GM12873 (cell line): ENCODE data around the gene MOGAT1.

ENCODE experiments used
- TF ChIP-seq, protein P1 (sequence below): IDR thresholded peaks from 2 replicates; pipeline ENCODE4 v1.5.1; 2012; ENCODE audit warnings: low read depth, mild to moderate bottlenecking, moderate library complexity, low read length, control low read depth; ENCODE audit not compliant: insufficient read depth; ENCODE audit errors: missing control alignments

MOGAT1 gene

DNA sequence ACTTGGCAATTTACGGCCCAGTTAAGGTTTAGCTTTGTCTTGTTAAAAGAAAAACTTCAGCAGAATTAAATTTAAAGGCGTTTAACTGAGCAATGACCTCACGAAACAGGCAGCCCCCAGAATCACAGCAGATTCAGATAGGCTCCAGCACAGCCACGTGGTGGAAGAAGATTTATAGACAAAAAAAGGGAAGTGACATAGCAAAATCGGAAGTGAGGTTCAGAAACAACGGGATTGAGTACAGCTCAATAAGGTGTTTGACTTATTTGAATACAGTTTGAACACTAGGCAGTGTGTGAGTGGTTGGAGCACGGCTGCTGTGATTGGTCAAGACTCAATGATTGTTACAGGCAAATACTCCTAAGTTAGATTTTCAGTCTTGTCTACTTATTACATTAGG, 79.8 kb downstream of the MOGAT1 start:
- TF ChIP-seq, protein P1, sequence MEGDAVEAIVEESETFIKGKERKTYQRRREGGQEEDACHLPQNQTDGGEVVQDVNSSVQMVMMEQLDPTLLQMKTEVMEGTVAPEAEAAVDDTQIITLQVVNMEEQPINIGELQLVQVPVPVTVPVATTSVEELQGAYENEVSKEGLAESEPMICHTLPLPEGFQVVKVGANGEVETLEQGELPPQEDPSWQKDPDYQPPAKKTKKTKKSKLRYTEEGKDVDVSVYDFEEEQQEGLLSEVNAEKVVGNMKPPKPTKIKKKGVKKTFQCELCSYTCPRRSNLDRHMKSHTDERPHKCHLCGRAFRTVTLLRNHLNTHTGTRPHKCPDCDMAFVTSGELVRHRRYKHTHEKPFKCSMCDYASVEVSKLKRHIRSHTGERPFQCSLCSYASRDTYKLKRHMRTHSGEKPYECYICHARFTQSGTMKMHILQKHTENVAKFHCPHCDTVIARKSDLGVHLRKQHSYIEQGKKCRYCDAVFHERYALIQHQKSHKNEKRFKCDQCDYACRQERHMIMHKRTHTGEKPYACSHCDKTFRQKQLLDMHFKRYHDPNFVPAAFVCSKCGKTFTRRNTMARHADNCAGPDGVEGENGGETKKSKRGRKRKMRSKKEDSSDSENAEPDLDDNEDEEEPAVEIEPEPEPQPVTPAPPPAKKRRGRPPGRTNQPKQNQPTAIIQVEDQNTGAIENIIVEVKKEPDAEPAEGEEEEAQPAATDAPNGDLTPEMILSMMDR = no peak

DNA sequence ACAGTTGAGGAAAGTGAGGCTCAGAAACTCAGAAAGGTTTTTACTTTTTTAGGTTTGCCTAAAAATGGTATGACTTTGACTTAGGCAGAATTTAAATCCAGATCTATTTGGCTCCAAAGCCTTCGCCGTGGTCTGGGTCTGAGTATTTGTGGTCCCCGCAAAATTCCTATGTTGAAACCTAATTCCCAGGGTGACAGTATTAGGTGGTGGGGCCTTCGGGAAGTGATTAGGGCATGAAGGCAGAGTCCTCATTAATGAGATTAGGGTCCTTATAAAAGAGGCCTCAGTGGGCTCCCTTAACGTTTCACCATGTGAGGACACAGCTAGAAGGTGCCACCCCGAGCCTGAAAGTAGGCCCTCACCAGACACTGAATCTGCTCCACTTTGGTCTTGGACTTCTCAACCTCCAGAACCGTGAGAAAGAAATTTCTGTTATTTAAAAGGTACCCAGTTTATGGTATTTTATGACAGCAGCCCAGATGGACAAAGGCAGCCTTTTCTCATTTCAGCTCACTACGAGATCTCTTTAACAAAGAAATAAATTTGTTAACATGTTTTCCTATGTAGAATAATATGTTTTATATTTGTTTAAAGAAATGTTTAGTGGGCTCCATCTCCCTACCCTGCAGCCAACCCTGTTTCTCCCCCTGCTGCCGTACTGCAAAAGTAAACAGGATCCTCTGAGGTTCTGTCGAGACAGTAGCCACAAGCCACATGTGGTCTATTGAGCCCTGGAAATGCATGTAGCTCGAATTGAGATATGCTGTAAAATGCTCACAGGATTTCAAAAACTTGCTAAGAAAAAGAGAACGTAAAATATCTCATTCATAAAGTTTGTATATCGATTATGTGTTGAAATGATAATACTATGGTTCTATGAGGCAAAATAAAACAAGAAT, 80.6 kb downstream of the MOGAT1 start:
- TF ChIP-seq, protein P1 = no peak

DNA sequence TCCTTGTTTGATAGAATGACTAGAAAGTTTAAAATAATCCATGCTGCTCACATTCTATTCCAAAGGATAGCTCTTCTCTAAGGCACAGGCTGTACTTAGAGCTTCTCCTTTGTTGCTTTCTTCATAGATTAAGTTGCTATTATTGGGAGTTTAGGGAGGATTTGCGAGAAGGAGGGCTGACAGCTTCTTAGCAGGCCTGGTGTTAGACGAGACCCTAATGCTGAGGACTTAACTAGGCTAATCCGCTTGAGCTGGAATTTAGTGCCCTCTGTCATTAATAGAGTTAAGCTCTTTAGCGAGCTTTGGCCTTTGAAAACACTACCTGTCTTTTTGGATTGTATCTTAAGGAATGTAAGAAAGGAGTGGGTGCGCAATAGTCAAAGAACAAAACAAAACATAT, 81.3 kb downstream of the MOGAT1 start:
- TF ChIP-seq, protein P1 = no peak

DNA sequence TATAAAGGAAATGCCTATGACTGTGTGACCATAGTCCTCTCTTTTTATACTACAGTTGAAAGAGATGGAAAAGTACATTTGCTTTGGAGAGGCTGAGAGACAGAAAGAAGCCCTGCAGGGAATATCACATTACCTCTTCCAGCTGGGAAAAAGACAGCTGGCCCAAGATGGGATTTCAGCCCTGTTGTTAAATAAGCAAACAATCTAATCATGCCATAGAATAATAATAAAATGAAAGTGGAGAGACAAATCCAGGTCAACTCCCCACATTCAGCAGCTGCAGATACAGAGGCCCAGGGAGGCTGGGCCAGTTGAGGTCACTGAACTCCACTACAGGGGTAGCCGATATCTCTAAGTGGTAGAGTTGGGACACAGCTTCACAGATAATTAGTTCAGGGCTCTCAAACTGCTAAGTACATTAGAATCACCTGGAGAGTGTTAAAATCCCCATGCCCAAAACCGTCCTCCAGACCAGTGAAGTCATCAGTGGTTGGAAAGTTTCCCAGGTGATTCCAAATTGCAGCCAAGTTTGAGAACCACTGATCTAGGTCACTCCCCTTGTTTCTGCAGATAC, 81.9 kb downstream of the MOGAT1 start:
- TF ChIP-seq, protein P1 = no peak

DNA sequence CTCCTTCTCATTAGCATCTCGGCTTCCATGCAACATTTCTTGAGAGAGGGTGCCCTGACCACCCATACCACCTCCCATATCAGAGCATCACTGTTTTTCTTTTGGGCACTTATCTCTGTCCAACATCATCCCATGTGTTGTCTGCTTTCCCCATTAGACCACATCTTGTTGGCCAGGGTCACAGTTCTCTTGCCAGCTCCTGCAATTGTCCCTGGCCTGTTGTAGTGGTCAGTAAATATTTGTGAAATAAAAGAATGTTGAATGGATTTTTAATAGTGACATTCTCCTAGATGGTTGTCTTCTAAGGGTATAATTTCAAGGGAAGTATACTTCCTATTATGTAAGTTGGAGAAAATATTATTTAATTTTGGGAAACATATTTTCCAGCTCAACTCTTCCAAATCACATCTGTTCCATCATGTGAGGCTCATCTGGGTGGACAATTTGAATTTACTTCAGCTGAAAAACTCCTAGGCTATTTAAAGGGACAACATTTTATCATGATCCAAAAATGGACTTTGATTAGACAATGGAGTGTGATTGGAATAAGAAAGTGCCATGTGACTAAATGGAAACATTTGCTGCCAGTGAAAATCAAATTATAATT, 83.0 kb downstream of the MOGAT1 start:
- TF ChIP-seq, protein P1 = no peak

DNA sequence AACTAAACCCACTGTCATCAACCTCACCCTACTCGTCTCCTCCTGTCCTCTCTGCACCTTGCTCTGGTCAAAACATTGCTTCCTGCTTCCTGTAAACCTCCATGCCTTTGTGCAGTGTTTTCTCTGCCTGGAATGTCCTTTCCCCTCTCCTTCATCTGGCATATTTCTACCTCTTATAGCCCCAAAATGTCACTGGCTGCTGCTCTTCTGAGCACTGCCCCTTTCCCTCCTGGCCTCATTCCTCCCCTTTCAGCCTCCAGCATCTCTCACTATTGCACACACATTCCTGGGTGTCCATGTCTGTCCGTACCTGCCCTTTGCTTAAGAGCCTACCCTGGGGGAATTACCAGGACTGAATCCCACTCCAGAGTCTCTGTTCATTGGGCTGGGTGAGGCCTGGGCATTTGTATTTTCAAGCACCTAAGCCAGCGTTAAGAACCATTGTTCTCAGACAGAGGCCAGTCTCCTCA, 84.9 kb downstream of the MOGAT1 start:
- TF ChIP-seq, protein P1 = no peak
